ENCODE data around the gene GCNT4.

GCNT4 gene

DNA sequence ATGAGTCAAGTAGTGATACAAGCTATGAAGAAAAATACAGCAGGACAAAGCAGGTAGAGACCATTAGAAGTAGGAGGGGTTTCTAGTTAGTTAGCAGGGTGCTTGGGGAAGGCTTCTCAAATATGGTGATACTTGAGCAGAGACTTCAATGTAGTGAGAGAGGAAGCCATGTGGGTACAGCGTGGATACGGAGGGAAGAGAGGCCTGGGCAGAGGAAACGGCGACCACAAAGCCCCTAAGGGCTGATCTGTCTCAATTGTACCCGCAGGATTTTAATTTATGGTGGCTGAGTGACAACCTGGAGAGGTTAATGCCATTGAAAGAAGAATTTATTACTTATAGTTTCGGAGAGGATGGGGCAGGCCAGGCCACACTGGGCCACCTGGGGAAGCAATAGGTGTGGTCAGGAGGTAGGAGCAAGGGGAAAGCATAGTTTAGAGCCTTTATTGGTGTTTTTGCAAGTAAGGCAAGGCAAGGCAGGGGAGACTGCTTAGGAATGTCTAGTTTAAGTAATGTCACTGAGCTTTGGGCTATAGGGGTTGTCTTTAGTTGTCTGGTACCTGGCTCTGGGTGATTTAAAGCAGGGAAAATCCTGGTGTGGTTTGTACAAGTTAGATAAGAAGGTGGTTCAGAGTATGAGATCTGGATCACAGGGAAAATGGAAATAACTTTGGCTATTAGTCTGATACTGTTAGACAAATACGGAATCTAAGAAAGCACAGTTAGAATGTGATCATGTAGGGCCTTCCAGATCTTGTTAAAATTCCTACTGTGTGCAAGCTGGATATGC lies 42.6 kb downstream of the GCNT4 start:
- H3K4me1 ChIP-seq = no peaks in the 10 kb centered on the region
- H3K36me3 ChIP-seq = no peaks in the 10 kb centered on the region
- TF ChIP-seq, protein P1, sequence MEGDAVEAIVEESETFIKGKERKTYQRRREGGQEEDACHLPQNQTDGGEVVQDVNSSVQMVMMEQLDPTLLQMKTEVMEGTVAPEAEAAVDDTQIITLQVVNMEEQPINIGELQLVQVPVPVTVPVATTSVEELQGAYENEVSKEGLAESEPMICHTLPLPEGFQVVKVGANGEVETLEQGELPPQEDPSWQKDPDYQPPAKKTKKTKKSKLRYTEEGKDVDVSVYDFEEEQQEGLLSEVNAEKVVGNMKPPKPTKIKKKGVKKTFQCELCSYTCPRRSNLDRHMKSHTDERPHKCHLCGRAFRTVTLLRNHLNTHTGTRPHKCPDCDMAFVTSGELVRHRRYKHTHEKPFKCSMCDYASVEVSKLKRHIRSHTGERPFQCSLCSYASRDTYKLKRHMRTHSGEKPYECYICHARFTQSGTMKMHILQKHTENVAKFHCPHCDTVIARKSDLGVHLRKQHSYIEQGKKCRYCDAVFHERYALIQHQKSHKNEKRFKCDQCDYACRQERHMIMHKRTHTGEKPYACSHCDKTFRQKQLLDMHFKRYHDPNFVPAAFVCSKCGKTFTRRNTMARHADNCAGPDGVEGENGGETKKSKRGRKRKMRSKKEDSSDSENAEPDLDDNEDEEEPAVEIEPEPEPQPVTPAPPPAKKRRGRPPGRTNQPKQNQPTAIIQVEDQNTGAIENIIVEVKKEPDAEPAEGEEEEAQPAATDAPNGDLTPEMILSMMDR (IDR thresholded peaks at IDR 0.05; ENCODE audit: low read depth, low read length) = no peak
- no peaks in the 10 kb centered on the region; the same call in 1 of the 2 replicates for H3K9me3 ChIP-seq
- no peak for DNase-seq
- H3K4me3 ChIP-seq (ENCODE audit: low read depth, low read length) = no peak overlapping the region
- H3K27me3 ChIP-seq = no peaks in the 10 kb centered on the region

DNA sequence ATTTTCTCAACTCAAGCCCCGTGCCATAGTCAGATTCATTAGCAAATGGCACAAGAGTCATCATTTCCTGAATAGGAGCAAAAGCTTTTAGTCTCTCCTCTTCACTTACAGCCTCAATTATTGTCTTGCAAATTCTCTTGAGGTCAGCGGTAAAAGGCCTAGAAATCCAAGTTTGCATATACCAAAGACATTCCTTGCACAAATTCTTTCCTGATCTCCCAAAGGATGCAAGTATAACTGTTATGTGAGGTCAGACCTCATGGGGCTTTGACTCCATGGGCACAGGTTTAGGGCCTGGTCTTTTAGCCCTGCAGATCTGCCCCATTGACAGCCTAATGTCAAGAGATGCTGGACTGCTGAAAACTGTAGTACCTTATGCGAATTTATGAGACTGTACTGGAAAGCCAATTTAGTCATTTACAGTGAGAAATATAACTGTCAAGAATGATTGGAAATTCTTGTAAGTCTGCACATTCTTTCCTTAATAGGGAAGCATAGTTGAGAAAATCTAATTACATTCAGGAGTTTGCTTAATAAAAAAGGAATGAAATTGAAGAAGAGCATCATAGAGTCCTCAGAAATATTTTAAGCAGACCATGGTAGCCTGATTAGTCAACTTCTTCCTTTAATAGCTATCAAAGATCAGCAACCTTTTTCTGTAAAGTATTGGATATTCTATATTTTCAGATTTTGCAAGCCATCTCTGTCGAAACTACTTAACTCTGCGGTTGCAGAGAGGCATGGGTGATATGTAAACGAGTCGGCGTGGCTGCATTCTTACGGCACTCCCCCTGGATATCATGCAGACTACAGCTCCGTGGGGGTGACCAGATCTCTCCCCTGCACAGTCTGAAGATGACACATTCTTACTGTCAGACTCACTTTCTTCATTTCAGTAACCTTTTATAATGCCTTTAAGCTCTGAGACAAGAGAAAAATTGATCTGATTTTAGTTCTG lies 45.2 kb downstream of the GCNT4 start:
- Histone ChIP-seq H3K4me3 (ENCODE audit: low read depth, low read length) (no peak overlapping the region), H3K27me3 (peaks cover 5% of the 10 kb centered on the region), H3K4me1 (no peaks in the 10 kb centered on the region), H3K9me3 (no peaks in the 10 kb centered on the region; the same call in 1 of the 2 replicates), H3K36me3 (no peaks in the 10 kb centered on the region)
- TF ChIP-seq, protein P1 (IDR thresholded peaks at IDR 0.05; ENCODE audit: low read depth, low read length) = no peak
- DNase-seq = no peak

DNA sequence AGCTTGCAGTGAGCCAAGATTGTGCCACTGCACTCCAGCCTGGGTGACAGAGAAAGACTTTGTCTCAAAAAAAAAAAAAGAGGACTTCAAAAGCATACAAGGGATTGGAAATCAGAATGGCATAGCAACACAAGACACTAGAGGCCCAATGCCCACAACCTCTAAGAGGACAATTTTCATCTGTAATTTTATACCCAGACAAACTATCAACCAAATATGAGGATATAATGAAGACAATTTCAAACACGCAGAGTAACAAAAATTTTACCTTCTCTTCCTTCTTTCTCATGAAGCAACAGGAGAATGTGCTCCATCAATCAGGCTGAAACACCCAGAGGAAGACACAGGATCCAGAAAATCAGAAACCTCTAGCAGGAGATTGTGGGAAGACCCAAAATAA lies 46.8 kb downstream of the GCNT4 start:
- Histone ChIP-seq H3K4me3 (ENCODE audit: low read depth, low read length) (no peak overlapping the region), H3K9me3 (no peaks in the 10 kb centered on the region), H3K27me3 (peaks cover 7% of the 10 kb centered on the region), H3K36me3 (no peaks in the 10 kb centered on the region), H3K4me1 (no peaks in the 10 kb centered on the region)
- no peak for DNase-seq
- TF ChIP-seq, protein P1 (IDR thresholded peaks at IDR 0.05; ENCODE audit: low read depth, low read length) = no peak

All from BE2C (cell line).